HG03175 (cell line): ENCODE data around the gene PXN.
"Not testable (repeated sequence)": the region's sequence is repeated elsewhere in the genome, so short reads cannot be mapped to it uniquely, and the experiment has no call there.

Experiments used
- ATAC-seq: cut with Tn5 transposase; IDR thresholded peaks from one replicate; pipeline ENCODE4 v1.9.1; 2021; ENCODE audit warnings: mild to moderate bottlenecking, moderate library complexity; ENCODE audit not compliant: unreplicated experiment

Gene PXN

DNA sequence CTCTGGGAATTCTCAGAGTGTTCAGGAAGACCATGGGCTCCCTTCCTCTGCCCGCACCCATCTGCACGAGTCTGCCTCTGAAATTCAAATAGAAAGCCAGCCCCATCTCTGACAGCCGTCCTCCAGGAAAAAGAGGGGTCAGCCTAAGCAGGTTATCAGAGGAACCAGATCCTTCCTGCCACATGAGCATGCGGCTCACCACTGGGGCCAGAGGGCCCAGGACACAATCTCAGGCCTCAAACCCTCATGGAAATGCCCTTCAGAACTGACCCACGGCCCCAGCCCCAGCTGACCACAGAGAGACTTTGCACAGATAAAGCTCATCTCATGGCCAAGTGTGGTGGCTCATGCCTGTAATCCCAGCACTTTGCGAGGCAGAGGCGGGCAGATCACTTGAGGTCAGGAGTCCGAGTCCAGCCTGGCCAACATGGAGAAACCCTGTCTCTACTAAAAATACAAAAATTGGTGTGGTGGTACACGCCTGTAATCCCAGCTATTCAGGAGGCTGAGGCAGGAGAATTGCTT lies 23.2 kb downstream of the PXN start:
- ATAC-seq: no peak

DNA sequence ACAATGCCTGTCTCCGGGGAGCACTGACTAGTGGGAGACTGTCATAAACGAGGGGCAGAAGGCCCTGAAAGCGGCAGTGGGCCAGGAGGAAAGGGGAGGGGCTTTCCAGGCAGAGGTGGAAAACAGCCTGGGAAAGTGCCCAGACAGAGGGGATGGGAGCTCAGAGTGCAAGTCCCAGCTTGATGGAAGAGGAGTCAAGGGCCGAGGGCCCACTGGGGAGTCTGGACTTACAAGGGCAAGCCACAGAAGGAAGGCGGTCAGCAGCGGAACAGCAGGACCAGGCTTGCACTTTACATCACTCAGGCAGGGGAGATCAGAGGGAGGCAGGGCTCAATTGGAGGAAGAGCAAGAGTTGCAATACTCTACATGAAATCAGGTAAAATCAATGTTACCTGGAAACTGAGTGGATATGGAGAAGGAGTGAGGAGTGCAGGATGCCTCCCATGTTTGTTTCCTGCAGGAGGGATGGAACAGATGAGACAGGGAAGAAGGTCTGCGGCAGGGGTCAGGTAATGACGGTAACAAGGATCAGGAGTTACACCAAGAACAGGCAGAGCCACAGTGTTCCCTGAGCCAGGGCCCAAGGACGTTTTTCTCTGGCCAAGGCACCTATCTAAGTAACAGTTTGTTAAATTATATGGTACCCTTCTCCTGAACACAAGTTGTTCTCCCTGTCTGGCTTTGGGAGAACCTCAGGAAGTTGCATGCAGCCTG lies 23.8 kb downstream of the PXN start:
- no peak for ATAC-seq

DNA sequence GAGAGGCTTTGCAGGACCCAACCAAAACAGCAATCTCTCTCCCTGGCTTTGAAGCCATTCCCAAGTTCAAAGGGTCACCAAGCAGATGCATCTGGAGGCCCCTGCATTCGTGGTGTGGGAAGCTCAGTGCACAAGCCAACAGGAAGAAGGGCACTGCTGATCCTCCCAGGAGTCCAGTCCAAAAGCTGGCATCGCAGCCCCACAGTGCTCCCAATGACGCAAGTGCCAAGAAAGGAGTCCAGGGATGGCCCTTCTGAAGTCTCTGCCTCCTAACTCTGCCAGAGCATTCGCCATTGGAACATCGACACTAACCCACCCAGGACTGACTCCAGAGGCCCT lies 25.1 kb downstream of the PXN start:
- no peak for ATAC-seq

DNA sequence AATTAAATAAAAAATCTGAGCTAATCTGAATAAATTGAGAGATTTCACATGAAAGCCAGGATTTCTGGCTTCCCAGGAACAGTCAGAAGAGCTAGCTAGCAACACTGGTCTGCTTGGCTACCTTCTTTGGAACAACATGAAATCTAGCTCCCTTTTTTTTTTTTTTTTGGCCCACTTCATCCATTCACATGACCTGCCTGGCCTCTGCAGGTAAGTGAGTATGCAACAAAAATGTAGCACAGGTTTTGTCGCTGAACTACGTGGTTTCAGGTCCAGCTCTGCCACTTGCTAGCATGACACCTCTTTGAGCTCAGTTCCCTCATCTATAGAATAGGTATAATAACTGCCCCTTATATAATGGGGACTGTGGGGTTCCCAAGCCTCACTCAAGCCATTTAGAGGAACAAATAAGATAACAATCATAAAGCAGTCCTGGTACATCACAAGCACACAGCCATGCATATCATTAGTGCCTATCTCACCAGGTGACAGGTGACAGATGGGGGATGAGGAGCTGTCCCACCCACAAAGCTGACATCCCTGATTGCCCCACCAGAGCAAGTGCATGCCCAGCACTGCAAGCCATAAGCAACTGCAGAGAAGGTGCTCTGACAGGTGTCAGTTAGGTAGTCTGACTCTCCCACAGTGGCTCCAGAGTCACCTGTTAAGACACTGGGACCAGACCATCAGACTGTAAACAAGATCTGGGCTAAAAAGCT lies 25.6 kb downstream of the PXN start:
- no peak for ATAC-seq

DNA sequence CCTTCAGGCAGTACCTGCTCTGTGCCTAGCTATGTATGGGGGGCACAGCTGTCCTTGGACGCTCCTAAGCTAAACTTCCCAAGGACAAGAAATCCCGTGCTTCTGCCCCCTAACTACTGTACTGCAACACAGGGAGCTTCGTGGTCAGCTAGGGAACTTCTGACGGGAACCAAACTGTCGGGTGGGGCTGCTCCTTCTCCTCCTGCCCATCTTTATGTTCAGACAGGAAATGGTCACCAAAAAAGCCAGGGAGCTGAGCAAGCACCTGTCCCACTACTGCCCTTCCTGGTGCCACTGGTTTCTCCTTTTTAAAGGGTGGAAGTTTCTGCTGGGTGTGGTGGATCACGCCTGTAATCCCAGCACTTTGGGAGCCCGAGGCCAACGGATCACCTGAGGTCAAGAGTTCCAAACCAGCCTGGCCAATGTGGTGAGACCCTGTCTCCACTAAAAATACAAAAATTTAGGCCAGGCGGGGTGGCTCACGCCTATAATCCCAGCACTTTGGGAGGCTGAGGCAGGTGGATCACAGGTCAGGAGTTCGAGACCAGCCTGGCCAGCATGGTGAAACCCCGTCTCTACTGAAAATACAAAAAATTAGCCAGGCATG lies 26.6 kb downstream of the PXN start:
- no peak for ATAC-seq

DNA sequence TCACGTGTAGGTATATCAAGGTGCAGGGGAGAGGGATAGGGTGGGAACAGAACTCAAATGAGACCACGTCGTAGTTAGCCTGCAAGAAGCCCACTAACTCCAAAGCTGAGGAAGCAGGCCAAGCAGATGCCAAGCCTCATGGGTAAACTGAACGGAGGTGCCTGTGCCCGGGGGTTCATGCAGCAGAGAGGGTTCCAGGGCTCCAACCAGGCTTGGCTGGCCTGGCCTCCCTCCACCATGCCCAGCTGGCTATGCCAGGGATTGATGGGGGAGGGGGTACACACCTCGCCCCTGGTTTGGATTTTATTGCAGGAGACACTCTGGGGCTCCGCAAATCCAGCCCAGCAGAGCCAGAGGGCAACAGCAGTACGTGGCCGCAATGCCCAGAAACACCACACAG lies 27.3 kb downstream of the PXN start:
- ATAC-seq: no peak

DNA sequence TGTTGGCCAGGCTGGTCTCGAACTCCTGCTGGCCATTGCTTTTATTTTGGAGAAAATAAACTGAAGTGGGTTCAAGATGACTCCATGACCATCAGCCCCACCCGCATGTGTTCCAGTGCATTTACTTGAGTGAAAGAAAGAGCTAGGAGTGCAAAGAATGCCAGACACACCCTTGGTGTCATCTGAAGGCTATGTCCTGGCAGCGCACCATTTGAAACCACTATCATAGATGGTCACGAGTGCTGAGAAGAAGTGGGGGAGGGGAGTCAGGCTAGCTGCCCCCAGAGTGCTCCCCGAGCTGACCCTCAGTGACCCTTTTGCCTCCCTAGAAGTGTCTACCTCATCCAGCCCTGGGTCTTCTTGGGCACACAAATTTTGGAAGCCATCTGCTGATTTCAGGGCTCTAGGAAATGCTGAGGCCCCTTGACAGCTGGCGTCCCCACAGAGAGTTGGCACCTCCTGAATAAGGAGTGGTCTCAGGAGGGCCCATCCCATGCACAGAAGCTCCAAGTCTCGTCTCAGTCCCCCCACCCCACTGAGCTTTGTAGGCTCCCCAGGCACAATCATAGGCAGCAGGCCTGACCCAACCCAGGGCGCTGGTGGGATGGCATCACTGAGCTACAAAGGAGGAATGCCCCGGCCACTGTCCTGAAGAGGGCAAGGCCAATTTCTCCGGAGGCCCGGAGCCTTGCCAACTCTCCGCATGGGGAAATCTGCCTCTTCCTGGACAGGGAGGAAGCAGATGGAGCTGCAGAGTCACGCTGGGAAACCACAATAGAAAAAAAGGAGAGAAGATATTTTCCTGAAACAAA lies 28.0 kb downstream of the PXN start:
- ATAC-seq: no peak

DNA sequence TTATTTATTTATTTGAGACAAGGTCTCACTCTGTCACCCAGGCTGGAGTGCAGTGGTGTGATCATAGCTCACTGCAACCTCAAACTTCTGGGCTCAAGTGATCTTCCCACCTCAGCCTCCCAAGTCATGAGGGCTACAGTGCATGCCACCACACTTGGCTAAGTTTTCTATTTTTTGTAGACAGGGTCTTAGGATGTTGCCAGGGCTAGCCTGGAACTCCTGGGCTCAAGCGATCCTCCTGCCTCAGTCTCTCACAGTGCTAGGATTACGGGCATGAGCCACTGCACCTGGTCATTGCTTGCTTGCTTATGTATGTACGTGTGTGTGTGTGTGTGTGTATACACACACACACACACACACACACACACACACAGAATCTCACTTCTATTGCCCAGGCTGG lies 28.7 kb downstream of the PXN start:
- not testable (repeated sequence) for ATAC-seq

DNA sequence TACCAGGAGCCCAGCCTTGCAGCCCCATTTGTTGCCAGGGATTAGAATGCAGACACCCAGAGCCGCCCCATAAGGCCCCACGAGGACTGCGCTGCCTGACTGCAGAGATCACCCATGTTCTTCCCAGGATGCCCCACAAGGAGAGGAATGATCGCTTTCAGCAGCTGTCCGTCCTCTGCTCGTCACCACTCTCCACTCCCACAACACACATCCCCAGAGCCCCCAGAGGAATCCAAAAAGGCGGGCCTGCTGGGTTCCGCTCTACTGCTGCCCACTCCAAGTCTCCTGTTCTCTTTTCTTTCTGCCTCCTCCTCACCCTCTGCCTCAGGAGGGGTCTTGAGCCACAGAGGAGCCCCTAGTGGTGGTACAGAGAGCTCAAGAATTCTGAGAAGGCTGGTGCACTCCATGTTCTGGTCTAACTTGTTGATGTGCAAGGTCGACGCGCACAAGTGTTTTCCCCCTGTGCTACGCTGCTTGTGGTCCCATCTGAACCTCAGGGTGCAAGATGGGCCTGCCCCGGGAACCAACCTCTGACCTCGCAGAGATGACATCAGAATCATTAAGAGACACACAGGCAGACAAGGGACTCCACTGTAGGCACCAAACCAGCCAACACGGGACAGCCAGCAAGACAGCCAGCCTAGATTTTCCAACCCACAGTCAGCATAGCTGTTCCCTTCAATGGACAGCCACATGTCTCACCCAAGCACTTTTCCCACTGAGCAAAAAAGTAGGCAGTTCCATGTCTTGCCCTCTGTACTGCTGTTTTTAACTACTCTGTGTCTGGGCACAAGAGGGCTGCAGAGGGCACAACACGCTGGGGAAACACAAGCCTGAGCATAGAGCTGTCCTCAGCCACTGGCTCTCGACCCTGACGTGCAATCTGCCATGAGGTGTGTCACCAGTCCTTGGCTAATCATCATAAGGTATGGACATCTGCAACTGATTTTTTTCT lies 29.9 kb downstream of the PXN start:
- ATAC-seq: no peak

DNA sequence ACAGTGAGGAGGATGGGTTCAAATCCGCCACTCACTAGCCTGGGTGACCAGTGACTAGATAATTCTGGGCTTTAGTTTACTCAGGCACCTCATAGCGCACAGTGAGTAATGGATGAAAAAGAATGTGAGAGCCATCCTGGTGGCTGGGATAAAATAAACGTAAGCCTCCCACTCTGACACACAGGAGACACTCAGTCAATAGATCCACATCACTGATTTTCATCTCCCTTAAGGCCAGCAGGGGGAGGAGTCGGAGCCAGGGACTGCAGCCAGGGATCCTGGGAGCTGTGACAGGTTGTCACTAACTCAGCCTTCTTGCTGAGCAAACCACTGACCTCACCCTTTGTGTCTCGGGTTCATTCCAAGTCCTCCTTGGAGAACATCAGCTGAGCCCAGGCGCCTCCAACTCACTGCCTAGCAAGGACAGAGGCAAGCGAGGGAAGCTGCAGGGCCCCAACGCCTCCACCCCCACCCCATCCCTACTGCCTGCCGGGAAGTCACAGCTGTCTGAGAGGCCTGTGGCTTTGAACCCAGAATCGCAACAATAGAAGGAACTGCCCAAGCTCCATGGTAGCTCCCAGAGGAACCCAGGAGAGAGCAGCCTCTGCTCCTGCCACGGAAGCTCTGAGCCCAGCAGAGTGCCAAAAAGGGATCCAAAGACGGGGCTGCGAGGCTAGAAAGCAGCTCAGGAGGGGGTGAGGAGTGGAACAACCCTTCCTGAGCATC lies 30.7 kb downstream of the PXN start:
- ATAC-seq: no peak

DNA sequence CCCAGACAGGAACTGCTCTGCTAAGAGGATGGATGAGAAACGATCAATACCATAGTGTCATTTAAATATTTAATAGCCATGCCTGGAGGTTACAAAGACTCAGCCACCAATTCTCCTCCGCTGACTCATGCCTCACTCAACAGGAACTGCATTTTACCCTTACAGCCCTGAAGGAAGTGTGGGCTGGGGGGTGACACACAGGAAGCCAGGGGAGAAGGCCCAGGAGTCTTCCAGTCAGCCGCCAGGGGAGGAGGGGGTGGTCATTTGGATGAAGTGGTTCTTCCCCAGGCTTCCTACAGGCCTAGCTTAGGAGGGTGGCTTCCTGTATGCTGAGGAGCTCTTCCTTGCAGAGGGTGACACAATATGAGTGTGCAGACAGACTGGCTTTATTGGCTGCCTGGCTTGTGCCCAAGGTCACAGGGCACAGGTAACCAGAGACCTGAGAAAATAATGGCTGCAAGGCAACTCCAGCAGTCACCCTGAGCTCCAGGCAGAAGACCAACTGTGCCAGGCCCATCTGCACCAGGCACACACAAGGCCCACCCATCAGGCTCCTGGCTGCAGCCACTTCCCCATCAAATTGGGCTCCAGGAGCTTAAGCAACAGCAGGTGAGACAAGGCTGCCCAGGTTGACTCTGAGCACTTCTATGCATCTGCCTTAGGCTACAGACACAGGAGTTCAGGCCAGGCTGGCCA lies 34.1 kb downstream of the PXN start:
- no peak for ATAC-seq

DNA sequence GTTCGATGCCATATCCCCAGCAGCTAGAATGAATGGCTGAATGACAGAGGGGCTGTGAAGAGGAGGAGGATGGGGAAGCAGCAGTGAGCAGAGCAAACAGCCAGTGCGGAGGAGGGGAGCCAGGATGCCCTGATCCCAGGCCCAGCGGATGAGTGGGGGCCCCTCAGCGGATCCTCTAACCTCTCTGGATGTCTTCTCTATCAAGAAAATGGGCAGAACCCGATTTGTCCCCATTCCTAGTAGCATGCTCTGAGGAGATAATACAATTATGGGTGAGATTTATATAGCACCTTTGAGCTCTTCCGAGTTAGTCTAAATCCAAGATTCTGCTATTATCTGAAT lies 34.6 kb downstream of the PXN start:
- no peak for ATAC-seq

DNA sequence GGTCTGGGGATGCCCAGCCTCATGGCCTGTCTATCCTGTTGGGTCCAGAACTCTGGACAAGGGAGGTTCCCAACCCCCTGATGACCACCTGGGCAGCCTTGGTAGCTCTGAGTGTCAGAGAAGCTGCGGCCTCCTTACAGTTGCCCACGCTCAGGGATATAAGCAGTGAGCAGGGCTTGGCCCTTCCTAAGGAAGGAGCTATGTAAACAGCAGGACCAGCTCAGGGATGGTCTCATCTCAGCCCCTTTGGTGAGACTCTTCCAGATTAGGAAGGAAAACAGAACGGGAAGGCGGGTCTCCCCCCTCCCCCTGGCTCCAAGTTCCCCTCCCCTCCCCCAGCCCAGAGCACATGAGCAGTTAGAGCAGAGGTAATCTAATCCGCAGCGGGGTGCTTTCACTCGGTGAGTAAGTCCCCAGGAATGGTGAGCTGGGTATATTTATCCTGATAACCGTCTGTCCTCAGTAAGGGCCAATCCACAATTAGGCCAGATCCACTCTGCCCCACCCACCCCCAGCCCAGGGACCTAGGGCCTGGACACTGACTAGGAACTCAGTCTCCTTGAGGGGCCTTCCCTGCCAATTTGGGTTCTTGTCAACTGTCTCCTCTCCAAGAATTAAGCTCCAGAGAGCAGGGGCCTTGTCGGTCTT lies 35.1 kb downstream of the PXN start:
- no peak for ATAC-seq

DNA sequence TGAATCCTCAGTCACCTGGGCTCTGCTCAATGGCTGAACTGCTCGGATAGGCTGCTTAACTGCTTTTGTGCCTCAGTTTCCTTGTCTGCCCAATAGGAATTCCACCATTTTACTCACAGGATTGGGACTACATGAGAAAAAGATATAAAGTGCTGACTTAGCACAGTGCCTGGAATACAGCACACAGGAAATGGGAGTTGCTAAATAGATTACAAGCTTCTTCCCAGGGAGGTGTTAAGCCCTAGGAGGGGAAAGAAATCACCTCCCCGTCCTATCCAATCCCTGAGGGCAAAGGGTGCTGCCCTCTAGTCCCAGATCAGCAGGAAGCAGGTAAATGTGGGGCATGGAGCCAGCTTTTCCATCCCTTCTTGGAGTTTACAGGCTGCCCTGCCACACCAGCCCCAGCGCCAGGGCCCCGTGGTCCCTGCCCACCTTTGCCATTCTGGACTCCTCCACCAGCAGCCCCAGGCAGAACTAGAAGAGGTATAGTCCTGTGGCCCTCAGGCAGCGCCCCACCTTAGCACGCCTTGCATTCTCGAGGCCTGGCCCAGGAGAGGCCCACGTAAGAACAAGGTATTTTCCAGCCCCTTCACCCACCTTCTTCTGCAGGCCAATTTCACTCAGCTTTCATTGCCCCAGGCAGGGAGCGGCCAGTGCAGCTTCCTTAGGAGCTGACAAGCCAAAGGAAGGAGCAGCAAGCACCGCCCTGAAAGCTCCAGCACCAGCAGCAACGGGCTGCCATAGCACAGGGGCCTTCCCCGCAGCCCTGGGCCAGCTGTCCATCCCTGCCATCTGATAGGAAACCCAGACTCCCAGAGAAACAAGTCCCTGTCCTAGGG lies 35.8 kb downstream of the PXN start:
- ATAC-seq: no peak

DNA sequence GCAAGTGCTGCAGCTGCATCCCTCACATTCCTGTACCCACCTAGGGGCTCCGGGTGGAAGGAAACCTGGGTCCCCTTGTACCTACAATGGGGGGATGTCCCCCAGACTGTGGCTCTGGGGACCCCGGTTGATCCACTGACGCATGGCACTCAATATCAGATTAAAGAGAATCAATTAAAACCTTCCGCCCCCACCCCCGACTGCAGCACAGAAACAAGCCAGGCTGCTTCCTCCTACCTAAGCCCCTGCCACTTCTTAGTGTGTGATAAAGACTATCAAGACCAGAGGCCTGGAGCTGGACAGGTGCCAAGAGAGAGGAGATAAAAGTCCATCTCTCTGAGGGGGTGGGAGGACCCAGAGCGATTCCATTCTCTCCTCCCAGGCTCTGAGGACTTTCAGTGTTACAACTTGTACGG lies 36.5 kb downstream of the PXN start:
- no peak for ATAC-seq

DNA sequence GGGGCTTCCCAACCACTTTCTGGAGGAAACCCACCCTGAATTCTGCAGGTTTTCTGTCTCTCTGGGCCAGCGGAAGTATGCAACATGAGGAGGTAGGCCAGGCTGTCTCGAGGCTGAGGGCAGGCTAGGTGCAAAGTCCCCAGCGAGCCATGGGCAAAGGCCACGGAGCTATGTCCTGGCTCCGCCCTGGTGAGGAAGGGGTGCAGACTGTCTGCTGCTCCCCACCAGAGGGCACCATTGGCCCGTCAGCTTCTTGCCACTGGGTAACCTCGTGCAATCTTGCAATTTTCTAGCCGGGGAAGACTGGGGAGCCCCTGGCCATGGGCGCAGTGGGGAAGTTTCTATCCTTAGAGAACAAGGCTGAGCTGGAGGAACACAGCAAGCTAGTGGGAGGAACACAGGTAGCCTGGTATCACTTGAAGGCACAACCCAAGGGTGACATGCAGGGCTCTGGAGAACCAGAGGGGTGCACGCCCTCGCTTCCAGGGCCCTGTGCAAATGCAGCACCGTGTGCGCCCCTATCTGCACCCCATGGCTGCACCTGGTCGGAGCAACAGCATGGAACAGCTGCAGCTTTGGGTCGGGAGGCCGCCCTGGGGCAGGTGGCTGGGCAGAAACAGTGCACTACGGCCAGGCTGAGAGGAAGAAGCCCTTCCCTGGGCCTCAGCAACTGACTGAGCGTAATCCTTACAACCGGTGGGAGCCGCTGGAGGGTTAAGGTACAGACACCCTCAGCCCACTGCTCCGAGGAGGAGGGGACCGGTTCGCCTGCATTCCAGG lies 37.0 kb downstream of the PXN start:
- ATAC-seq: peak; percentile 73

DNA sequence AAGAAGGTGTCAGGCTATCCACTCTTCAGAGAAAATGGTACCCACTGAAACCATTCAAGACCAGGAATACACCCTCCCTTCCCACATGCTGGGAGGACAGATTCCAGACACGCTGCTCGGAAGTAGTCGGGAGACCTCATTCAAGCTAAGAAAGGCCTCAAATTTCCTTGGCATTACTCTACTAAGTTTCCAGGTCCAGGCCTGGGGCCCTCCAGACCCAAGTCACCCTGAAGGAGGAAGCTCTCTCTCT lies 37.6 kb downstream of the PXN start:
- ATAC-seq: no peak
